Bronchial epithelial cell (primary cell): ENCODE results near the gene SEPTIN2. TPM values are rescaled to one million over a fixed set of nuclear protein-coding genes. Genes with fewer than 3 reads are reported as not detected.

Source experiments
- DNase-seq: peaks from one replicate; pipeline ENCODE4 v3.0.0-alpha.2; 2010; ENCODE audit warnings: low read depth
- FAIRE-seq: peaks from 2 replicates; lab custom pipeline; 2011; peaks lifted over from hg19 to GRCh38; lab: Jason Lieb, UNC
- H3K27me3 ChIP-seq: 2 replicates; pipeline ENCODE4 v1.5.1; 2011; ENCODE audit warnings: low read length; ENCODE audit not compliant: control insufficient read depth, insufficient read depth
- H3K36me3 ChIP-seq: 2 replicates; pipeline ENCODE4 v1.5.1; 2011; ENCODE audit warnings: low read length; ENCODE audit not compliant: control insufficient read depth, insufficient read depth
- H3K4me3 ChIP-seq: 2 replicates; pipeline ENCODE4 v1.5.1; 2011; ENCODE audit warnings: mild to moderate bottlenecking, low read depth, low read length, control low read depth
- total RNA-seq: library from RNA; depleted of rRNA; stranded (reverse); fragments of >200 nt; gene quantifications from 2 replicates; pipeline ENCODE4 v1.2.1, GENCODE V29; 2014
- TF ChIP-seq, protein P1 (sequence below): IDR thresholded peaks from 2 replicates; pipeline ENCODE4 v1.5.1; 2011; ENCODE audit warnings: mild to moderate bottlenecking, moderate library complexity, low read length, control low read depth, inconsistent platforms; ENCODE audit not compliant: insufficient read depth, severe bottlenecking

Gene SEPTIN2
- total RNA-seq: 181 and 202 TPM in 2 replicates

DNA sequence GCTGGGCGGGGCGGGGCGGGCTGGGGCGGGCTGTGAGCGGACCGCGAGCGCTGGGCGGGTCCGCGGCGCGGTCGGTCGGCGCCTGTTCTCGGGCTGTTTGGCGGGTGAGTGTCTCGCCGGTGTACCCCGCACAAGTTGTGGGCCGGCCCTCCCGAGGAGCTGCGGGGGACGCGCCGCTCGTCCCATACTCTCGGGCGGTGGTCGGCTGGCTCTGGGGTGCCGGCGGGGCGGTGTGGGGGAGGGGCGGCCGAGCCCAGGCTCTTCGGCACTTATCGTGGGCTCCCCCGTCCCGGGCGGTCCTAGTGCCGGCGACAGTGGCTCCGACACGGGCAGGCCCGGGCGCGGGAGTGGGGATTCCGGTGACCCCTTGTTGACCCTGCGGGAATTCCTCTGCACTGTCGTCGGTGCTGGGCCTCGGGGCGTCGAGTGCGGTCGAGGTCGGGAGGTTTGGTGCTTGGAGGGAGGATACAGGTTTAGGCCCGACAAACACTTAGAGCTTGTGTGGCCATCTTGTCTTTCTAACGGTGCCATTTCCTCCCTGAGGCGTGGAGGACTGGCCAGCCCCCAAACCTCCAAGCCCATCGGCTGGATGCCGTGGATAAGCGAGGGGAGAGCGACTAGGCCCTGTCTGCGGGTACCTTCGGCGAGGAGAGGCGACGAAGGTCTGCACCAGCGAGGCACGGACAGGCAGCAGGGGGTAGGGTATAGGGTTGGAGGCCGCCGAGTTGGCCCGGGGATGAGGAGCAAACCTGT is at the start of gene SEPTIN2:
TSS of gene SEPTIN2 (plus strand) at position 47 of the 753 bp plus-strand sequence. CDS start 8,308 bp downstream, outside the sequence.
- Histone ChIP-seq H3K4me3 (peak within 1 kb of the TSS; percentile 83), H3K36me3 (no peaks in the 10 kb centered on the region), H3K27me3 (no peaks in the 10 kb centered on the region)
- FAIRE-seq: no peak
- no peak for DNase-seq
- TF ChIP-seq, protein P1, sequence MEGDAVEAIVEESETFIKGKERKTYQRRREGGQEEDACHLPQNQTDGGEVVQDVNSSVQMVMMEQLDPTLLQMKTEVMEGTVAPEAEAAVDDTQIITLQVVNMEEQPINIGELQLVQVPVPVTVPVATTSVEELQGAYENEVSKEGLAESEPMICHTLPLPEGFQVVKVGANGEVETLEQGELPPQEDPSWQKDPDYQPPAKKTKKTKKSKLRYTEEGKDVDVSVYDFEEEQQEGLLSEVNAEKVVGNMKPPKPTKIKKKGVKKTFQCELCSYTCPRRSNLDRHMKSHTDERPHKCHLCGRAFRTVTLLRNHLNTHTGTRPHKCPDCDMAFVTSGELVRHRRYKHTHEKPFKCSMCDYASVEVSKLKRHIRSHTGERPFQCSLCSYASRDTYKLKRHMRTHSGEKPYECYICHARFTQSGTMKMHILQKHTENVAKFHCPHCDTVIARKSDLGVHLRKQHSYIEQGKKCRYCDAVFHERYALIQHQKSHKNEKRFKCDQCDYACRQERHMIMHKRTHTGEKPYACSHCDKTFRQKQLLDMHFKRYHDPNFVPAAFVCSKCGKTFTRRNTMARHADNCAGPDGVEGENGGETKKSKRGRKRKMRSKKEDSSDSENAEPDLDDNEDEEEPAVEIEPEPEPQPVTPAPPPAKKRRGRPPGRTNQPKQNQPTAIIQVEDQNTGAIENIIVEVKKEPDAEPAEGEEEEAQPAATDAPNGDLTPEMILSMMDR: no peak

DNA sequence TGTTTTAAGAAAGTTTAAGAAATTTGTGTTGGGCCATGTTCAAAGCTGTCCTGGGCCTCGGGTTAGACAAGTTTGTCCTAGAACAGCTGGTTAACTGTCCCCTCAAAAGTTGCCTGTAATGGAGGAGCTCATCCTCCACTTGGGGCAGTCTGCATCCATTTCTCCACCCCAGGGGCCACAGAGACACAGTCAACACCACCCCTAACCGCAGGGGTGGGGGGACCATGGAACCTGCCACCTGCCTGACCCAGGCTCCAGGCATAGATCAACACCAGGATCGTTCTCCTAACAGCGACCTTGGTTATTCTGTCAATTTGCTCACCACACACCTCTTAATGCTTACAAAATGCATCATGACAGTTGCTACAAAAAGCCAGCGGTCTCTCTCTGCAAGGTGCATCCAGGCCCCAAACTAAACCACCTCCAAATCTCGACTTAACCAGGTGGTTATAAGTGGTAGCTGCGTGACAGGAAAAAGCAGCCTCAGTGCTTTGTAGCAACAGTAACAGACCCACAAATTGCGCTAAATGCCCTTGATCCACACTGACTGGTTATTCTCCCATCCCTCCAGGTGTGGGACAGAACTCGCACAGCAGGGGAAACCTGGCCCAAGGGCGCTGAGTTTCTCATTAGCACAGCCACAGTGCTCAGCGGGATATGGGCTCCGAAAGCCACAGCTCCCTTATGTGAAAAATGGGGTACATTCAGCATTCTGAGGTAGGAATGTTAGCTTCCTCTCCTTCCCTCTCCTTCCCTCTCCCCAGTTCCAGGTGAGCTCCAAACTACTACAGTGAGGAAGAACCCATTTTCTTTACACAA is 48.3 kb upstream of the SEPTIN2 start:
- FAIRE-seq: no peak
- Histone ChIP-seq H3K4me3 (no peak overlapping the region), H3K27me3 (no peaks in the 10 kb centered on the region), H3K36me3 (peaks cover 32% of the 10 kb centered on the region)
- TF ChIP-seq, protein P1: no peak
- DNase-seq: no peak

DNA sequence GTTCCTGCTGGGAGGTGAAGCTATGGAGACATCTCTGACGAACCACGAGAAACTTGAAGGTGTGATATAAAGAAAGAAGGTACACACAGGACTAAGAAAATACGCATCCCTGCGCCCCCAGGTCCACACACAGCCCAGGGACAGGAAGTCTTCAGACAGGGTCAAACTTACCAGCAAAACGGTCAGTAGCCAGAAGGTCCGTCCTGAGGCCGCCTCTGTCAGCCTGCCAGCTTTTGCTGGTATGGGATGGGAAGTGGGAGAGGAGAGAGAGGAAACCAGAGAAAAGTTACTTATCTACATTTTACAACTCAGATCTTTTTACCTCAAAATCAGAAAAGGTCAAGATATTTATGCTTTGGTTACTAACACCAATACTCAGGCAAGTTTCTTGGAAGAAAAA is 47.4 kb upstream of the SEPTIN2 start:
- no peaks in the 10 kb centered on the region for H3K27me3 ChIP-seq
- no peak overlapping the region for H3K4me3 ChIP-seq
- TF ChIP-seq, protein P1: no peak
- no peak for DNase-seq
- peaks cover 25% of the 10 kb centered on the region for H3K36me3 ChIP-seq
- no peak for FAIRE-seq

DNA sequence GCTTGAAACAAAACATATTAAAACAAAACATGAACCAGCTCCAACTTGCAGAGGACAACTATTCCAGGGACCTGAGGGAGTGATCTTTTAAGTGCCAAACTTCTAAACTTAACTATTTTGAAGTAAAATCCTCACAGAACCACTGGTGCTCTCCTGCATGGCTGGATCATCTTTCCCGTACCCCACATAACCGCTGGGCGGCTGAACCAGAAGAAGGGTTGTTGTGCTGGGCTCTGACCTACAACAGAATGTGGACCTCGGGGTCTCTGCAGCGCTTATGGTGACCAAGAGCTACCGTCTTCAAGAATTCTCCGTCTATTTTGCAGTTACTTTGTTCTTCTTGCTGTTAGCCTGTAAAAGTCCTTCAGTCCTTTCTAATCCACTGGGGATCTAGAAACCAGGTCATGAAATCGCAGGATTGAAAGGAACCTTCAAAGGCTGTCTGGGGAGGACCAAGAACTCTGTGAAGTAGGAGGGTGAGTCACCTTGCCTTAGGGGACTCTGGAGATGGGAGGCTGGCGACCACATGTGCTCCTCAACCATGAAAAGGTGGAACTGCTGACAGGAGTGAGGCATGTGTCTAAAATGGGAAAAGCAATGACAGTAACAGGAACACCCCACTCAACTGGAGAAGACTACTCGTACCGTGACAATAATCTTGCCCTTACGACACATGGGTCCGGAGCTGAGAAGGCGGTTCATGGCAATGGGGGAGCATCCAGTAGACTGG is 46.8 kb upstream of the SEPTIN2 start:
- Histone ChIP-seq H3K4me3 (no peak overlapping the region), H3K36me3 (peaks cover 21% of the 10 kb centered on the region), H3K27me3 (no peaks in the 10 kb centered on the region)
- DNase-seq (peak; percentile 66), FAIRE-seq (no peak)
- TF ChIP-seq, protein P1: no peak

DNA sequence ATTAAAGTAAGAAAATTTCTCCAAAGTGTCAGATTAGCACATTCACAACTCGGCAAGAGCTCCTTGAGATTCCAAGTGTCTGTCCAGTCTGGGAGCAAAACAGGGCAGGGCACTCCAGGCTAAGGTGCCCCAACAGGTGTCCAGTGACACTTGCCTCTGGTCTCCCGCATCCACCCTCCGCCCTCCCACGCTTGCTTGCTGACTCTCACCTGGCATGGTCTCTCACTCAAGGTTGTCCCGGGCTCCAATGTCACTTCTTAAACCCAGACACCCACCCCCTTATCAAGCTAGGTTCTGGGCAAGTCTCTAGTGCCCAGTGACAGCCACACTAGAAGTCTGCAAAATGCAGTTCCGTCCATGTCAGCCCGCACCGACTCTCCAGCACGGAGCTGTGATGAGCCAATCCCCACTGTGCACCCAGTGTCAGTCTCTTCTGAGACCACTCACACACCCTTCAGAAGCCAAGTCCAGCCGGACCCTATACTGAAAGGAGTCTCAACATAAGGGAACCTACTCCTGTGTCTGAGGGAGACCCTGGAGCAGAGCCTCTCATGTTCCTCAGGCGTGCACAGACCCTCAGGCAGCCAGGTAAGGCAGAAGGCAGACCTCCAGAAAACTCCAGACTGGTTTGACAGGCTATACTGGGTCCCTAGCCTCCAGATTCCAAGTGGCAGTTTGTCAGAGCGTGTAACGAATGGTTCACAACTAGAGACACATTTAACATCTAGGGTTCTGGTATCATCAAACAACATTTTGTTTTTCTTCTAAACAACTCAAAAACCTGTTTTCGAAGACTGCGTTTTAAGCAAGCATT is 45.8 kb upstream of the SEPTIN2 start:
- TF ChIP-seq, protein P1: no peak
- FAIRE-seq (no peak), DNase-seq (no peak)
- Histone ChIP-seq H3K36me3 (peaks cover 19% of the 10 kb centered on the region), H3K4me3 (no peak overlapping the region), H3K27me3 (no peaks in the 10 kb centered on the region)
